AG04450 (cell line): ENCODE measurements around the gene PDLIM5. TPM values are rescaled to one million over a fixed set of nuclear protein-coding genes. Genes with fewer than 3 reads are reported as not detected.

Source experiments
- CTCF ChIA-PET: fragments of 300-600, 350-600 bp; formaldehyde crosslinking; extraction: SDS; loops from one replicate; lab custom pipeline; 2022; ENCODE audit warnings: antibody characterized with exemption, inconsistent platforms; lab: Charles Lee
- POLR2A ChIA-PET: fragments of 350-600 bp; formaldehyde crosslinking; extraction: SDS; loops from one replicate; lab custom pipeline; 2021; ENCODE audit warnings: antibody characterized with exemption, inconsistent platforms; lab: Yijun Ruan, JAX
- DNase-seq: peaks from one replicate; pipeline ENCODE4 v3.0.0-alpha.2; 2011; ENCODE audit warnings: low read depth, low spot score
- H3K27ac ChIP-seq: one replicate; pipeline ENCODE4 v1.5.1; 2012; ENCODE audit warnings: low read depth, low read length, control low read depth
- H3K27me3 ChIP-seq: one replicate; pipeline ENCODE4 v1.6.0; 2012; ENCODE audit warnings: low read length; ENCODE audit not compliant: control insufficient read depth, insufficient read depth
- H3K4me3 ChIP-seq: 2 replicates; pipeline ENCODE4 v1.5.1; 2011; ENCODE audit warnings: mild to moderate bottlenecking, low read depth, low read length, control low read depth
- H3K9me3 ChIP-seq: 2 replicates; pipeline ENCODE4 v1.5.1; 2012; ENCODE audit warnings: low read length; ENCODE audit not compliant: control insufficient read depth, insufficient read depth
- polyA plus RNA-seq: library from polyadenylated mRNA; depleted of rRNA; stranded (reverse); fragments of >200 nt; gene quantifications from 2 replicates; pipeline ENCODE4 v1.2.3, GENCODE V29; 2011
- TF ChIP-seq, protein P1 (sequence below): IDR thresholded peaks from 2 replicates; pipeline ENCODE4 v1.5.1; 2011; ENCODE audit warnings: low read depth, low read length, control low read depth, inconsistent platforms

PDLIM5 gene
- polyA plus RNA-seq, 1 experiment: 81.5 TPM

DNA sequence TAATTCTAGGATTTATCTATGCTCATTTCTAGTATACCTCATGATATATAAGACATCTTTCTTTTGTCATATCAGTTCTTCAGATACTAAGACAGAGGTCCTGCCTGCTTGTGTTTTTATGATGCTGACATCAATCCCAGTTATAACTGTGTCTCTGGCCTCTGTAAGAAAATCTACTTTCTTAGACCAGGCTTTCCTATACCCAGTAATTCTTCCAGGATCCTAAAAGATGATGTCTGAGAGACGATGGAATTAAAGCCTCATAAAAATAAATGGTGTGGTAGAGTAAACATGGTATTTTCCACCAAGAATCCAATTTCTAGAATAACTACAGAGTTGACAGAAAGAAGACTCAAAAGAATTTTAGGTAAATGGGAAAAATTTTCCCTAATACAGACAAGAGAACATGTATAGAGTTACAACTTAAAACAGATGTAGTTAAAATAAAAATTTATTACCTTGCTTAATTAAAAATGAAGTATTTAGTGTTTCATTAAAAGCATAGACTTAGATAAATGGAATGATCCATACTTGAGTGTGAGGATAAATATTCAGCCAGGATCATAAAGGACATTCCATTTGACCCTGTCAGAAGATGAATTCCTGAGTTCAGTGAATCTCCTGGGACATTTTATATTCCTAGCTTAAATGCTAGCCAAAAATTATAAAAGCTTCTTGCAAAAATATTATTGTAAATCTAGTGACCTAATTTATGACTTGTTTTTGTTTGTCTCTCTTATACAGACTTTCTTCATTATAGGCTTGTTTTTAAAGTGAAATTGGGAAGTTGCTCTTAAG is 137.4 kb downstream of the PDLIM5 start:
- CTCF ChIA-PET: interaction anchor here (0.5 to 0.6 kb wide), 2 partner anchors 138 to 182 kb away, joined by 3 to 10 read pairs; partner anchors contain the start of gene PDLIM5
- POLR2A ChIA-PET: no interaction called here
- DNase-seq: no peak

GRCh38 chr4:94590493-94590892 is 138.8 kb downstream of the PDLIM5 start:
- DNase-seq: no peak
- TF ChIP-seq, protein P1, sequence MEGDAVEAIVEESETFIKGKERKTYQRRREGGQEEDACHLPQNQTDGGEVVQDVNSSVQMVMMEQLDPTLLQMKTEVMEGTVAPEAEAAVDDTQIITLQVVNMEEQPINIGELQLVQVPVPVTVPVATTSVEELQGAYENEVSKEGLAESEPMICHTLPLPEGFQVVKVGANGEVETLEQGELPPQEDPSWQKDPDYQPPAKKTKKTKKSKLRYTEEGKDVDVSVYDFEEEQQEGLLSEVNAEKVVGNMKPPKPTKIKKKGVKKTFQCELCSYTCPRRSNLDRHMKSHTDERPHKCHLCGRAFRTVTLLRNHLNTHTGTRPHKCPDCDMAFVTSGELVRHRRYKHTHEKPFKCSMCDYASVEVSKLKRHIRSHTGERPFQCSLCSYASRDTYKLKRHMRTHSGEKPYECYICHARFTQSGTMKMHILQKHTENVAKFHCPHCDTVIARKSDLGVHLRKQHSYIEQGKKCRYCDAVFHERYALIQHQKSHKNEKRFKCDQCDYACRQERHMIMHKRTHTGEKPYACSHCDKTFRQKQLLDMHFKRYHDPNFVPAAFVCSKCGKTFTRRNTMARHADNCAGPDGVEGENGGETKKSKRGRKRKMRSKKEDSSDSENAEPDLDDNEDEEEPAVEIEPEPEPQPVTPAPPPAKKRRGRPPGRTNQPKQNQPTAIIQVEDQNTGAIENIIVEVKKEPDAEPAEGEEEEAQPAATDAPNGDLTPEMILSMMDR: no peak
- POLR2A ChIA-PET: no interaction called here
- Histone ChIP-seq H3K27me3 (no peaks in the 10 kb centered on the region), H3K27ac (no peak overlapping the region), H3K4me3 (no peak overlapping the region), H3K9me3 (no peaks in the 10 kb centered on the region)
- CTCF ChIA-PET: no interaction called here

More for the DNA sequence above, 137.4 kb downstream of the PDLIM5 start:
- TF ChIP-seq, protein P1: no peak
- H3K4me3 ChIP-seq: no peak overlapping the region
- no peak overlapping the region for H3K27ac ChIP-seq
- no peaks in the 10 kb centered on the region for H3K27me3 ChIP-seq
- no peaks in the 10 kb centered on the region for H3K9me3 ChIP-seq

GRCh38 chr4:94591289-94591688 is 139.5 kb downstream of the PDLIM5 start:
- Histone ChIP-seq H3K9me3 (no peaks in the 10 kb centered on the region), H3K27me3 (no peaks in the 10 kb centered on the region), H3K27ac (no peak overlapping the region), H3K4me3 (no peak overlapping the region)
- TF ChIP-seq, protein P1: no peak
- ChIA-PET POLR2A (no interaction called here), CTCF (interaction anchor here (3.0 kb wide), 1 partner anchor 184 kb away, joined by 25 read pairs; no protein-coding TSS in a partner anchor)
- no peak for DNase-seq

DNA sequence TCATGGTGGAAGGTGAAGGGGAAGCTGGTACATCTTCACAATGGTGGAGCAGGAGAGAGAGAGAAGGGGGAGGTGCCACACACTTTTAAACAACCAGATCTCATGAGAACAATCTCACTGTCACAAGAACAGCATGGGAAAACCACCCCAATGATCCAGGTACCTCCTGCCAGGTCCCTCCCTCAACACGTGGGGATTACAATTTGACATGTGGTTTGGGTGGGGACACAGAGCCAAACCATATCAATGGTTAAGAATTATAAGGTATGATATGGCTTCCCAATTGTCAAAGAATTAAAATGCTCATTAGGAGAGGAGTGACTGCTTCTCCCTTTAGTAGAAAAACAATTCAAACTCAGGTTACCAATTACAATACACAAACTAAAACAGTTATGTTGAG is 143.3 kb downstream of the PDLIM5 start:
- ChIA-PET POLR2A (no interaction called here), CTCF (interaction anchor here (0.6 to 1.8 kb wide), 9 partner anchors 167 to 530 kb away, joined by 3 to 30 read pairs (median 4); no protein-coding TSS in a partner anchor)
- no peak overlapping the region for H3K4me3 ChIP-seq
- TF ChIP-seq, protein P1: no peak
- H3K27ac ChIP-seq: no peak overlapping the region
- no peak for DNase-seq
- H3K27me3 ChIP-seq: no peaks in the 10 kb centered on the region
- H3K9me3 ChIP-seq: no peaks in the 10 kb centered on the region

GRCh38 chr4:94595880-94596483 is 144.2 kb downstream of the PDLIM5 start:
- peak; percentile 37 for DNase-seq
- POLR2A ChIA-PET: no interaction called here

More at GRCh38 chr4:94595880-94596483, 144.2 kb downstream of the PDLIM5 start:
- no peak overlapping the region for H3K27ac ChIP-seq
- CTCF ChIA-PET: interaction anchor here (0.6 to 1.8 kb wide), 8 partner anchors 166 to 529 kb away, joined by 3 to 30 read pairs (median 4); no protein-coding TSS in a partner anchor
- TF ChIP-seq, protein P1: peak; percentile 71
- no peaks in the 10 kb centered on the region for H3K27me3 ChIP-seq
- H3K9me3 ChIP-seq: no peaks in the 10 kb centered on the region
- no peak overlapping the region for H3K4me3 ChIP-seq
